DMS153 (cell line): Measurements from ENCODE around the gene BORCS6.

Experiments
- DNase-seq: peaks from one replicate; lab custom pipeline; 2025; lab: John Stamatoyannopoulos, UW

Gene BORCS6

GRCh38 chr17:8142158-8142886 is 47.7 kb downstream of the BORCS6 start:
- DNase-seq: no peak

- DNase-seq: no peak
Measured at GRCh38 chr17:8141741-8142140, 48.2 kb downstream of the BORCS6 start.

- no peak for DNase-seq
Measured at GRCh38 chr17:8141045-8141444, 48.9 kb downstream of the BORCS6 start.

- no peak for DNase-seq
Measured at GRCh38 chr17:8140065-8141029, 49.6 kb downstream of the BORCS6 start.

GRCh38 chr17:8138672-8139371 is 51.2 kb downstream of the BORCS6 start:
- DNase-seq: peak; percentile 81

GRCh38 chr17:8138374-8138671 is 51.7 kb downstream of the BORCS6 start:
- DNase-seq: no peak
